ENCODE results near the gene UBE2N.

DNA sequence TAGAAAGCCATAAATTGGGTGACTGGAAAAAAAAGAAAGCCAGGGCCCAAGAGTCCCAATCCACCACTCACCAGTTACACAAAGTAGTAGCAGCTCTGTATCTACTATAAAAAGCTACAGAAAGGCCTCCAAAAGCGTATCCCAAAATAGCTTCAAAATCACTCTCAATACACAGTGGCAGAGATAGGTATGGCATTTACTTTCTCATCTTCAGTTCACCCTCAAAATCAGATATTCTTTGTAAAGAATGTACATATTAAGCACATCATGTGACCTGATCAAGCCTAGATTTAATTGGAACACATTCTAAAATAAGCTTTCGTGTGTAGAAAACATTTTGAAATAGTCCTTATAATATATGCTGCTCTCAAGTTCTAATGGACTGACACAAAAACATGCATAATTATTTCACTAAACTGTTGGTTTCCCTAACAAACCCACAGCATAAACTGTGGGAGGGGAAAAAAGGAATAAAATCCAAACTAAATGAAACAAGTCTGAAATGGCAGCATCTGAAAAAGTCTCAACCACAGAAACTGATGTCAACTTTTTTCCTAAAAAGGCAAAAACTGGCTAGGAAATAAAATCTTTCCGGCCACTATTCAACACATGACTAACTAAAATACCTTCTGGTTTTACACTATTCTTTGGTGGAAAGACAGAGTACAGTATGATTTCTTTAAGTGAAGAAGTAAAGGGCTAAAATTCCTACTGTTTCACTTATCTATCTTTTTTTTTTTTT is 25.9 kb downstream of the UBE2N start:
- TF ChIP-seq, protein P1, sequence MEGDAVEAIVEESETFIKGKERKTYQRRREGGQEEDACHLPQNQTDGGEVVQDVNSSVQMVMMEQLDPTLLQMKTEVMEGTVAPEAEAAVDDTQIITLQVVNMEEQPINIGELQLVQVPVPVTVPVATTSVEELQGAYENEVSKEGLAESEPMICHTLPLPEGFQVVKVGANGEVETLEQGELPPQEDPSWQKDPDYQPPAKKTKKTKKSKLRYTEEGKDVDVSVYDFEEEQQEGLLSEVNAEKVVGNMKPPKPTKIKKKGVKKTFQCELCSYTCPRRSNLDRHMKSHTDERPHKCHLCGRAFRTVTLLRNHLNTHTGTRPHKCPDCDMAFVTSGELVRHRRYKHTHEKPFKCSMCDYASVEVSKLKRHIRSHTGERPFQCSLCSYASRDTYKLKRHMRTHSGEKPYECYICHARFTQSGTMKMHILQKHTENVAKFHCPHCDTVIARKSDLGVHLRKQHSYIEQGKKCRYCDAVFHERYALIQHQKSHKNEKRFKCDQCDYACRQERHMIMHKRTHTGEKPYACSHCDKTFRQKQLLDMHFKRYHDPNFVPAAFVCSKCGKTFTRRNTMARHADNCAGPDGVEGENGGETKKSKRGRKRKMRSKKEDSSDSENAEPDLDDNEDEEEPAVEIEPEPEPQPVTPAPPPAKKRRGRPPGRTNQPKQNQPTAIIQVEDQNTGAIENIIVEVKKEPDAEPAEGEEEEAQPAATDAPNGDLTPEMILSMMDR (IDR thresholded peaks at IDR 0.05) = peak in 1 of 12 donors; percentile 18
- no peak for TF ChIP-seq POLR2A (IDR thresholded peaks at IDR 0.05)
